ENCODE data around the gene TNFRSF21.

The TNFRSF21 gene

GRCh38 chr6:47264775-47265184 lies 44.9 kb downstream of the TNFRSF21 start:
- TF ChIP-seq TCF12 (IDR thresholded peaks at IDR 0.05; ENCODE audit: low read depth) (no peak), ZBTB7A (IDR thresholded peaks at IDR 0.05; ENCODE audit: low read depth) (no peak)

- no peak for TF ChIP-seq TEAD4 (IDR thresholded peaks at IDR 0.05)
- TF ChIP-seq MAX (IDR thresholded peaks at IDR 0.05), result no peak
- no peak for TF ChIP-seq CEBPB (IDR thresholded peaks at IDR 0.05)
- TF ChIP-seq USF1 (IDR thresholded peaks at IDR 0.05), result no peak
- no peak for TF ChIP-seq REST (IDR thresholded peaks at IDR 0.05; ENCODE audit: low read depth)
- TF ChIP-seq TCF12 (IDR thresholded peaks at IDR 0.05; ENCODE audit: low read depth), result no peak
- no peak for TF ChIP-seq TAF1 (IDR thresholded peaks at IDR 0.05; ENCODE audit: low read depth)
- no peak for TF ChIP-seq EP300 (IDR thresholded peaks at IDR 0.05; ENCODE audit: borderline replicate concordance)
- no peak for TF ChIP-seq EGR1 (IDR thresholded peaks at IDR 0.05)
- TF ChIP-seq NFIC (IDR thresholded peaks at IDR 0.05), result no peak
- no peak for TF ChIP-seq ZBTB7A (IDR thresholded peaks at IDR 0.05; ENCODE audit: low read depth)
- no peak for TF ChIP-seq RAD21 (IDR thresholded peaks at IDR 0.05; ENCODE audit: low read depth)
- TF ChIP-seq CREB1 (IDR thresholded peaks at IDR 0.05; ENCODE audit: low read depth), result no peak
Observed at GRCh38 chr6:47263268-47263667, 46.4 kb downstream of the TNFRSF21 start.

GRCh38 chr6:47262231-47262630 lies 47.5 kb downstream of the TNFRSF21 start:
- no peak for TF ChIP-seq CEBPB (IDR thresholded peaks at IDR 0.05)
- TF ChIP-seq FOXM1 (IDR thresholded peaks at IDR 0.05; ENCODE audit: borderline replicate concordance, low read depth), result no peak
- TF ChIP-seq YY1 (IDR thresholded peaks at IDR 0.05; ENCODE audit: low read depth), result no peak
- TF ChIP-seq MAX (IDR thresholded peaks at IDR 0.05), result no peak
- TF ChIP-seq NFIC (IDR thresholded peaks at IDR 0.05), result no peak
- TF ChIP-seq ZBTB7A (IDR thresholded peaks at IDR 0.05; ENCODE audit: low read depth), result no peak
- no peak for TF ChIP-seq REST (IDR thresholded peaks at IDR 0.05; ENCODE audit: low read depth)
- TF ChIP-seq RAD21 (IDR thresholded peaks at IDR 0.05; ENCODE audit: low read depth), result no peak
- TF ChIP-seq CREB1 (IDR thresholded peaks at IDR 0.05; ENCODE audit: low read depth), result no peak
- no peak for TF ChIP-seq TAF1 (IDR thresholded peaks at IDR 0.05; ENCODE audit: low read depth)
- TF ChIP-seq USF1 (IDR thresholded peaks at IDR 0.05), result no peak
- TF ChIP-seq TEAD4 (IDR thresholded peaks at IDR 0.05), result no peak
- no peak for TF ChIP-seq EP300 (IDR thresholded peaks at IDR 0.05; ENCODE audit: borderline replicate concordance)
- no peak for TF ChIP-seq EGR1 (IDR thresholded peaks at IDR 0.05)

- TF ChIP-seq FOXM1 (IDR thresholded peaks at IDR 0.05; ENCODE audit: borderline replicate concordance, low read depth), result no peak
- no peak for TF ChIP-seq TCF12 (IDR thresholded peaks at IDR 0.05; ENCODE audit: low read depth)
- no peak for TF ChIP-seq TAF1 (IDR thresholded peaks at IDR 0.05; ENCODE audit: low read depth)
- no peak for TF ChIP-seq TEAD4 (IDR thresholded peaks at IDR 0.05)
- no peak for TF ChIP-seq ZBTB7A (IDR thresholded peaks at IDR 0.05; ENCODE audit: low read depth)
- no peak for TF ChIP-seq YY1 (IDR thresholded peaks at IDR 0.05; ENCODE audit: low read depth)
- no peak for TF ChIP-seq NFIC (IDR thresholded peaks at IDR 0.05)
- no peak for TF ChIP-seq EP300 (IDR thresholded peaks at IDR 0.05; ENCODE audit: borderline replicate concordance)
- TF ChIP-seq CEBPB (IDR thresholded peaks at IDR 0.05), result no peak
- no peak for TF ChIP-seq REST (IDR thresholded peaks at IDR 0.05; ENCODE audit: low read depth)
Observed at GRCh38 chr6:47261191-47261590, 48.5 kb downstream of the TNFRSF21 start.

- TF ChIP-seq TEAD4 (IDR thresholded peaks at IDR 0.05), result no peak
- TF ChIP-seq FOXM1 (IDR thresholded peaks at IDR 0.05; ENCODE audit: borderline replicate concordance, low read depth), result no peak
- TF ChIP-seq REST (IDR thresholded peaks at IDR 0.05; ENCODE audit: low read depth), result no peak
- TF ChIP-seq MAX (IDR thresholded peaks at IDR 0.05), result no peak
- no peak for TF ChIP-seq EGR1 (IDR thresholded peaks at IDR 0.05)
- TF ChIP-seq ZBTB7A (IDR thresholded peaks at IDR 0.05; ENCODE audit: low read depth), result no peak
- TF ChIP-seq YY1 (IDR thresholded peaks at IDR 0.05; ENCODE audit: low read depth), result no peak
- TF ChIP-seq CREB1 (IDR thresholded peaks at IDR 0.05; ENCODE audit: low read depth), result no peak
Observed at GRCh38 chr6:47260021-47260420, 49.7 kb downstream of the TNFRSF21 start.

Data from Ishikawa (cell line).